GM18526 (cell line): ENCODE results near the gene DLGAP4.

Source experiments
- POLR2A ChIP-seq: IDR thresholded peaks from 3 replicates; pipeline ENCODE4 v1.6.1; 2011; ENCODE audit not compliant: insufficient read length; ENCODE audit errors: extremely low read depth

The DLGAP4 gene

GRCh38 chr20:36528176-36528874, 222.2 kb downstream of the DLGAP4 start:
- no peak for TF ChIP-seq POLR2A

DNA sequence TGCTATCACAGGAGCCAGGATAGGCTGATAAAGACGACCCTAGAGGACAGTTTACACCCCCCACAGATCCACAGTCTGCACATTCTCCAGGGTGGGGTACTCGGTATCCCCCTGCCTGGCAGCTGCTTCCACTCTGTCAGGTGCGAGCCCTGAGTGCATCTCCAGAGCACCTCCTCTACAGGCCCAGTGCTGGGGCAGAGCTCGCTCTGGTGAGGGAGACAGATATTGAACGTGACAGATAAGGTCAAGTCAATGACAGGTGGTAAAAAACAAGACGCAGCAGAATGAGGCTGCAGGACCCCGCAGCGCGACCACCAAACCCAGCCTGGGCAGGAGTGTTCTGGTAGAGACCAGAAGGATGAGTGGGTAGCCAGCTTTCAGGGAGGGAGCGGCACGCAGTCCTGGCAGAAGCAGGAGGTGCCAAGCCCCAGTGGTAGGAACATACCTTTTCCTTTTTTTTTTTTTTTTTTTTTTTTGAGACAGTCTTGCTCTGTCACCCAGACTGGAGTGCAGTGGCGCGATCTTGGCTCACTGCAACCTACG, 222.8 kb downstream of the DLGAP4 start:
- TF ChIP-seq POLR2A, result no peak

DNA sequence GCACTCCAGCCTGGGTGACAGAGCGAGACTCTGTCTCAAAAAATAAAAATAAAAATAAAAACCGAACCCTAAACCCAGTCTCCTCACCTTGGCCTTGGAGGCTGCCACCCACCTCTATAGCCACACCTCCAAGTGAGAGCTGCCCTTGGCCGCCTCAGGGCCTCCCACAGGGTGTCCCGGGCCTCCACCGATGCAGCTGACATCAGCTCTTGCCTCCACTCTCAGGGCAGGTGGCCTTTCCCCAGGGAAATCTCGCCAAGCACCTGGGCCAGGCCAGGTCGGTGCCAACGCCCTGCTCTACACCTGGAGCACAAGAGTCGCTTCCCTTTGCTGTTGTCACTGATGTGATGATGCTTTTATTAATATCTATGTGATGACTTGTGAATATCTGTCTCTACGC, 226.2 kb downstream of the DLGAP4 start:
- no peak for TF ChIP-seq POLR2A

GRCh38 chr20:36532822-36533221, 226.7 kb downstream of the DLGAP4 start:
- no peak for TF ChIP-seq POLR2A

- TF ChIP-seq POLR2A, result no peak
These were observed 232.0 kb downstream of the DLGAP4 start for GRCh38 chr20:36538026-36538722.

DNA sequence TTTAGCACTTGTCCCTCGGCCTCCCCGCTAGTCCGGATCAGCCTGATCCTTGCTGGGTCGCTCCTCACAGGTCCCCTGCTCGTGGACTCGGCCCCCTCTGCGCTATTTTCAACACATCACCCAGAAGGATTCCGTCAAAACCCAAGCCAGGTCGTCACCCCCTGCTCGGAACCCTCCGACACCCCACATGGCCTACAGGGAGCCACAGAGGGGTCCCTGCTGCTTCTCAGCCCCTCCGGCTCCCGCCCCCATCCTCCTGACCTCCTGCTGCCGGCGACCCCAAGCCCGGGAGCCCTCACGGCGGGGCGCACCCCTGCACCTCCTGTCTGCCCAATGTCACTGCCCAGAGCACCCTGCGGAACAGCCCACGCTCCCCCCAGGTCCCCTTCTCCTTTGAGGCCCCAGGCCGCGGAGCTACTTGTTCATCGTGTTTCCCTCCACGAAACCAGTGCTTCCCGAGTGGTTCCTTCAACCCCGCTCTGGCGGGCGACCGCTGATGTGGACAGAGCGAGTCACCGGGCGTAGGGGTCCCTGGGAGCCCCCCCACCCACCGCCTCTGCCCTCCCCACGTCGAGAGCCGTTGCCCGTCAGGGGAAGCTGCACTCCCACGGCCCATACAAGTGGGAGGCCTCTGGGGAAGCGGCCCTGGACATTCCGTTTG, 234.5 kb downstream of the DLGAP4 start:
- TF ChIP-seq POLR2A, result no peak

DNA sequence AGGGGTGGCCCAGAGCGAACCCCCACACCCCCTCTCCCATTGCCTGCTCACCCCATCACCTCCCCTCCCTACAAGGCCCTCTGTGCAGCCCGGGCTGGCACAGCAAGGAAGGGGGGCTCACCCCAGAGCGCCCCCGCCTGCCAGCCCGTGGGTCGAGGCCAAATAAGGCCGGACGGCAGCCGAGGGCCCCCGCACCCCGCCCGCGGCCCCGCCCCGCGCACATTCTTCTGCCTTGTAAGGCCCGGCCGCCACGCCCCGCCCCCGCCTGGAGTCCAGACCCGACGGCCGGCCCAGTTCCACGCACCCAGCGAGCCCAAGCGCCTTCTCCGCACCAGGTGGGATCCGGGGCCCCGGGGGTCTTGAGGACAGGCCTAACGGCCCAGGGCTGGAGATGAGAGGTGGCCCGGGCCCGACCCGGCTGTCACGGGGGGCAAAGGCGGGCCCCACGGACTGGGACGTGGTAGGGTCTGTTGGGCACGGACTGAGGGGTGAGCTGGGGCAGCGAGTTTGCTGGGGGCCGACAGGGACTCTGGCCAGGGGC, 235.2 kb downstream of the DLGAP4 start, which contains the start of gene MYL9:
TSS of gene MYL9 (plus strand) at position 293 of the 541 bp plus-strand sequence. CDS start 3,366 bp downstream, outside the sequence.
- TF ChIP-seq POLR2A, result no peak

GRCh38 chr20:36541768-36542488, 235.8 kb downstream of the DLGAP4 start:
- no peak for TF ChIP-seq POLR2A

DNA sequence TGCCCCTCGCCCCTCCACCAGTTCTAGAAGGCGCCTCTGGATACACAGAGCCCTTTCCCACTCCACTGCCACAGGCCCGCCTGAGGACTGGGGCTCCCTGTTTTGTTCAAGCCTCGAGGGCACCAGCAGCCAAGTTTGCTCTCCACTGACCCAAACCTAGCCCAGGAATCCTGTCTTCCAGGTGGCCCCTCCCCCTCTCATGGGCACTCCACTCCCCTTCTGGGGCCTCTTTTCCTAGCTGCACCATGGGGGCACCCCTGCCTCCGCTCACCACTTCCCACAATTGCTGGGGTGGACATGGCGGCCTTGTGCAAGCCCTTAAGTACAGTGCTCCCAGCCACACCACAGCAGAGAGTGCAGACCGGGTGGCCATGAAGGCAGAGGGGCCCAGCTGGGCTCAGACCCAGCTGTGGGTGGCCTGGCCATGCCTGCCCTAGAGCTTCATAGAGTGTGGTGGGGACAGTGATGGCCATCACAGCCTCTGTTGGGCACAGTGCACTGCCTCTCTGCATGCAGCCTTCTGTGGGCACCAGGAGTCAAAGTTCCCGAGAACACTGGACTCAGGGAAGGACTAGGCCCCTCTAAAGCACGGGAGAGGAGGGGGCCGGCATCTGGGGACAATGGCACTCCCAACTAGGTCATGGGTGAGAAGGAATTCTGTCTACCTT, 236.5 kb downstream of the DLGAP4 start:
- TF ChIP-seq POLR2A, result no peak

DNA sequence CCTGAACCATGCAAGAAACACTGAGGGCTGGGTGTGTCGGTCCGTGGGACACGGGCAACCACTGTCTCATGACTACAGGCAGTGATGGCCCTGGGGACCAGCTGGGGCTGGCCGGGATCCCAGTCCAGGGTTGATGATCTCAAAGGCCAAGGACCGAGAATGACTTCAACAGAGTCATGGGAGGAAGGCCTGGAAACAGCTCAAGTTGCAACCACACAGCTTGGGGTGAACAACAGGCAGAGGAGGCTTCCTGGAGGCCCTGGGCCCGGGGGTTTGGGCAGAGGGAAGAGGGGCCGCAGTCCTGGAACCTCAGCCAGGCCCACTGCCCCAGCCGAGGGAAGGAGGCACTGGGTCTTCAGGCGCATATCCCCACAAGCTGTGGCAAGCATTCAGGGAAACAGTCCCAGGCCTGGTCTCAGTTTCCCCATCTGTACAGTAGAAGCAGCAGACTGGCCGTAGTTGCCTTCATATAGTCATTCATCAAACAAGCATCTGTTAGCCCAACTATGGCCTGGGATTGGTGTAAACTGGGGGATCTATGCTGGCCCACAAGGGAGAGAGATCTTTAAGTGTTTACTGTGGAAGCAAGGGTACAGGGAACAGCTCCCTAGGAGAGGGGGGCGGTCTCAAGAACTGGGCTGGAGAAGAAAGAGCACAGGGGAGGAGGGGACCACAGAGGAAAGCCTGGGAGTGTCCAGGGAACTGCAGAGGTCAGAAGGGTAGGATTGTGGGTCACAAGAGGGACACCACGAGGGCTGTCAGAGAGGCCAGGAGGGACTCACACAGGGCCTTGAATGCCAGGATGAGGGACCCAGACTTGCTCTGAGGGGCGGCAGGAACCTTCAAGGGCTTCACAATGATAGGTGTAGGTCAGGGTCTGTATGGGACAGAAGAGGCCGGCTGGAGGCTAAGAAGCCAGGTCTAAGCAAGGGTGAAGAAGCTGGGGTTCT, 237.3 kb downstream of the DLGAP4 start:
- TF ChIP-seq POLR2A, result no peak

- TF ChIP-seq POLR2A, result no peak
These were observed 238.2 kb downstream of the DLGAP4 start for GRCh38 chr20:36544134-36545018.

DNA sequence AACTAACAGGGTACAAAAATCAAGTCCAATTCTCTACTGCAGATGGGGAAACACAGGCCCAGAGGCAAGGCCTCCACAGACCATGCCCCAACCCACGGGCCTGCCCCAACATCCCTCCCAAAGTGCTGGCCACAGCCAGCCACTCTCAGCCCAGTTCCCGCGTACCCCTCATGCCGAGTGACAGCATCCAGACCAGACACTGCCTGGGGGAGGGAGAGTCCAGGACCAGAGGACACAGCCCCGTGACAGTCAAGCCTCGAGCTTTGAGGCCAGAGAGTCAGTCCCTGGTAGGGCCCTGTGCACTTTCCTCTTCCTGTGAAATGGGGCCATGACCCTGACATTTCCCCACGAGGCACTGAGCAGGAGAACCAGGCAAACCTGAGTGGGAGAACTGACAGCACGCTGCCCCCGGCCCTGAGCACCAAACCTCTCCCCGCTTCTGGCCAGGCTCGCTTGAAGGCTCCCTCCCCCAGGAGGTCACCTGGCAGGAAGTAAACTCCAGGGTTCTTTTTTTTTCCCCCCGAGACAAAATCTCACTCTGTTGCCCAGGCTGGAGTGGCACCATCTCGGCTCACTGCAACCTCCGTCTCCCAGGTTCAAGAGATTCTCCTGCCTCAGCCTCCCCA, 240.1 kb downstream of the DLGAP4 start:
- TF ChIP-seq POLR2A, result no peak
